Right atrium auricular region (tissue), 2 donors: Measurements from ENCODE around the gene SSRP1. TPM values are rescaled to one million over a fixed set of nuclear protein-coding genes. Genes with fewer than 3 reads are reported as not detected.

ENCODE experiments used
- DNase-seq: peaks from one replicate; pipeline ENCODE4 v3.0.0-alpha.2; 2019; ENCODE audit warnings: low spot score
- H3K27ac ChIP-seq, 2 donors: fragments of 200-600 bp; sonication (generic); 1 replicate in 1 of 2; 2 replicates in 1 of 2; pipeline ENCODE4 v1.5.1; 2016 to 2019
- H3K27me3 ChIP-seq, 2 donors: fragments of 200-600 bp; sonication (generic); one replicate each; pipeline versions ENCODE4 v1.5.1 to v1.6.0; 2017 to 2019
- H3K36me3 ChIP-seq: fragments of 200-600 bp; sonication (generic); one replicate; pipeline ENCODE4 v1.5.1; 2016
- H3K4me1 ChIP-seq, 2 donors: fragments of 200-600 bp; sonication (generic); one replicate each; pipeline versions ENCODE4 v1.5.1 to v1.6.0; 2017 to 2019
- H3K4me3 ChIP-seq, 2 donors: fragments of 200-600 bp; sonication (generic); 1 replicate in 1 of 2; 2 replicates in 1 of 2; pipeline ENCODE4 v1.5.1; 2017 to 2019; ENCODE audit warnings: mild to moderate bottlenecking in 1 of 2, moderate library complexity in 1 of 2
- H3K9me3 ChIP-seq, 2 donors: fragments of 200-600 bp; sonication (generic); one replicate each; pipeline ENCODE4 v1.5.1; 2019
- total RNA-seq, 2 donors: library from RNA; depleted of rRNA; stranded (reverse); fragments of >200 nt; gene quantifications; one replicate each; pipeline ENCODE4 v1.1.0, GENCODE V29; 2016
- TF ChIP-seq, protein P1 (sequence below), 2 donors: fragments of 200-600 bp; sonication (generic); IDR thresholded peaks; one replicate each; pipeline ENCODE4 v1.5.1; 2019; ENCODE audit warnings: antibody characterized with exemption in 2 of 2

The SSRP1 gene
- total RNA-seq, 2 donors from 2014 or later, result 42.3 to 54.3 TPM

DNA sequence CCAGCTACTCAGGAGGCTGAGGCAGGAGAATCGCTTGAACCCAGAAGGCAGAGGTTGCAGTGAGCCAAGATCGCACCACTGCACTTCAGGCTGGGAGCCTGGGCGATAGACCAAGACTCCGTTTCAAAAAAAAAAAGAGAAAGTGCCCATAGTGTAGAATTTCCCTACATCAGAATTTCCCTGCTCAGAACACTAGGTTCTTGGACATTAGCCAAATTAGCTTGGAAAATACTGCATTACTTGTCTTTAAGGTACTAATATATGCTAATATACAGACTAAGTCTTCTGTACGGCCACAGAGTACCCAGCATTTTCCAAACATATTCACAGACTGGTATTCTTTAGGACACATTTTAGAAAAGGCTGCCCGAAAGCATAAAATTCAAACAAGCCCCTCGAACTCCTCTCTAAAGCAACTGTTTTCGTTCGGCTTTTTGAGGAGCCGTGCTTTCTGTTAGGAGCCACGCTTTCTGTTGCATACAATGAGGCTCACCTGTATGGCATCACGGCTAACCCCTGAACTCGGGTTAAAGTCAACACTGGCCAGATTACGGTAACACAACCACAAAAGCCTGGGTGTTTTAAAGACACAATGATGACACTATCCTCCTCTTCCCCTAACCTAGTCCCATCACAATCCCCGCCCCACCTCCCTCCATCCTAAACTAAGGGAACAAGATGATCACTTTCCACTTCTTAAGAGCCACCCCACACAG, 29.4 kb downstream of the SSRP1 start:
- H3K27me3 ChIP-seq, result no peaks in the 10 kb centered on the region
- H3K4me1 ChIP-seq, result peaks cover 0 to 61% of the 10 kb centered on the region in 2 donors
- H3K4me3 ChIP-seq, result no peak overlapping the region
- H3K9me3 ChIP-seq, result no peaks in the 10 kb centered on the region
- H3K27ac ChIP-seq, result no peak overlapping the region
- TF ChIP-seq, protein P1, sequence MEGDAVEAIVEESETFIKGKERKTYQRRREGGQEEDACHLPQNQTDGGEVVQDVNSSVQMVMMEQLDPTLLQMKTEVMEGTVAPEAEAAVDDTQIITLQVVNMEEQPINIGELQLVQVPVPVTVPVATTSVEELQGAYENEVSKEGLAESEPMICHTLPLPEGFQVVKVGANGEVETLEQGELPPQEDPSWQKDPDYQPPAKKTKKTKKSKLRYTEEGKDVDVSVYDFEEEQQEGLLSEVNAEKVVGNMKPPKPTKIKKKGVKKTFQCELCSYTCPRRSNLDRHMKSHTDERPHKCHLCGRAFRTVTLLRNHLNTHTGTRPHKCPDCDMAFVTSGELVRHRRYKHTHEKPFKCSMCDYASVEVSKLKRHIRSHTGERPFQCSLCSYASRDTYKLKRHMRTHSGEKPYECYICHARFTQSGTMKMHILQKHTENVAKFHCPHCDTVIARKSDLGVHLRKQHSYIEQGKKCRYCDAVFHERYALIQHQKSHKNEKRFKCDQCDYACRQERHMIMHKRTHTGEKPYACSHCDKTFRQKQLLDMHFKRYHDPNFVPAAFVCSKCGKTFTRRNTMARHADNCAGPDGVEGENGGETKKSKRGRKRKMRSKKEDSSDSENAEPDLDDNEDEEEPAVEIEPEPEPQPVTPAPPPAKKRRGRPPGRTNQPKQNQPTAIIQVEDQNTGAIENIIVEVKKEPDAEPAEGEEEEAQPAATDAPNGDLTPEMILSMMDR (IDR thresholded peaks at IDR 0.05), result no peak
- DNase-seq, result no peak
- H3K36me3 ChIP-seq, result peaks cover 46% of the 10 kb centered on the region

DNA sequence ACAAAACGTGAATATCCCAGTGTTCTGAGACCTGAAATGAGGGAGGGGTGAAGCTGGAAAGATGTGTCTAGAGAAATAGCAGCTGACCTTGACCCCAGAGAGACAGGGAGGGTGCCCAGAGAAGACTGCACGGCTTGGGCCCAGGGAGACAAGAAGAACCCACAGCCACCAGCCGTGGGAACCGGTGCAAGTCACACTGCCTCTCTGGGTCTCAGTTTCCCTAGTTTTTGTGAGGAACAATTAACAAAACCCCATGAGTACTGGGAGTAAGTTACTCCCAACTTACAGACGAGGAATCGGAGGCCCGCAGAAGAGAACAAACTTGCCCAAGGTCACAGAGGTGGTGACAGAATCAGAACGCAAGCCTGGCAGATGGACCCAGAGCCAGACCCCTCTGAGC, 30.2 kb downstream of the SSRP1 start:
- peaks cover 53% of the 10 kb centered on the region for H3K36me3 ChIP-seq
- no peaks in the 10 kb centered on the region for H3K27me3 ChIP-seq
- H3K9me3 ChIP-seq, result peaks cover 0 to under 1% of the 10 kb centered on the region in 2 donors
- TF ChIP-seq, protein P1 (IDR thresholded peaks at IDR 0.05), result no peak
- H3K4me1 ChIP-seq, result peaks cover 0 to 53% of the 10 kb centered on the region in 2 donors
- no peak overlapping the region for H3K4me3 ChIP-seq
- DNase-seq, result no peak
- H3K27ac ChIP-seq, result no peak overlapping the region

- H3K9me3 ChIP-seq, result peaks cover 8 to 15% of the 10 kb centered on the region in 2 donors
- peaks cover 0 to 39% of the 10 kb centered on the region in 2 donors for H3K4me1 ChIP-seq
- H3K36me3 ChIP-seq, result peaks cover 53% of the 10 kb centered on the region
- no peak overlapping the region for H3K4me3 ChIP-seq
- DNase-seq, result no peak
- no peak overlapping the region for H3K27ac ChIP-seq
- TF ChIP-seq, protein P1 (IDR thresholded peaks at IDR 0.05), result no peak
- H3K27me3 ChIP-seq, result no peaks in the 10 kb centered on the region
These were observed 31.6 kb downstream of the SSRP1 start for GRCh38 chr11:57303990-57304579.

DNA sequence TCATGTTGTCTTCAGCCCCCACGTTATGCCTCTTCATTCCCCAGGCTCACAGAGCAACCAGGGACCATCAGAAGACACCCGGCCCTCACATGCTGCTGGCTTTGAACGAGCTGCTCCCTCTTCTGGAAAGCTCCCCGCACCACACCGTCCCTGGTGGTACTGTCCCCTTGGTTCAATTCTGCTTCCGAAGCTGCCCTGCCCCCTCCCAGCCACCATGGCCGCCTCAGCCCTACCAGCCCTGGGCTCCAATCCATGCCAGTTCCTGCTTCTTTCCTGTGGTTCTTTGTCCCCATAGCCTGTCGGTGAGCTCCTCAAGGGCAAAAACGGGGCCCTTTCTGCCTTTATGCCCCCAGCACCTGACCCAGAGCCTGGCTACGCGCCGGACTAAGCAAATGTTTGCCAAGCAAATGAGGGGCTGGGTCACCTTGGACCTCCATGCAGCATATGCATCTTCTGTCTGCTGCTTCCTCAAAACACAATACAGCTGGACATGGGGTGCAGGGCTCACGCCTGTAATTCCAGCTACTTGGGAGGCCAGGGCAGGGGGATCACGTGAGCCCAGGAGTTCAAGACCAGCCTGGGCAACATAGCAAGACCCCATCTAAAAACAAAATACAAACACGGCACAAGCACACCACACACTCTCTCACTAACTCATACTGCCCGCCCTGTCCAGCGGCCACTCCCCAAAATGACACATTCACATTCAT, 32.3 kb downstream of the SSRP1 start:
- Histone ChIP-seq H3K27ac (no peak overlapping the region), H3K27me3 (no peaks in the 10 kb centered on the region), H3K4me3 (no peak overlapping the region), H3K4me1 (peaks cover 0 to 32% of the 10 kb centered on the region in 2 donors), H3K36me3 (peaks cover 59% of the 10 kb centered on the region), H3K9me3 (peaks cover 8 to 22% of the 10 kb centered on the region in 2 donors)
- no peak for DNase-seq
- TF ChIP-seq, protein P1 (IDR thresholded peaks at IDR 0.05), result no peak

GRCh38 chr11:57302489-57302888, 33.2 kb downstream of the SSRP1 start:
- H3K36me3 ChIP-seq, result peaks cover 66% of the 10 kb centered on the region
- H3K9me3 ChIP-seq, result peaks cover 8 to 22% of the 10 kb centered on the region in 2 donors
- DNase-seq, result no peak
- TF ChIP-seq, protein P1 (IDR thresholded peaks at IDR 0.05), result no peak
- H3K4me1 ChIP-seq, result peaks cover 0 to 30% of the 10 kb centered on the region in 2 donors
- H3K27me3 ChIP-seq, result no peaks in the 10 kb centered on the region
- H3K27ac ChIP-seq, result no peak overlapping the region
- no peak overlapping the region for H3K4me3 ChIP-seq
